ENCODE results near the gene CCDC57.

The CCDC57 gene

GRCh38 chr17:82230609-82231311 lies 18.1 kb upstream of the CCDC57 start:
- Histone ChIP-seq H3K36me3 (ENCODE audit: insufficient read depth) (no peaks in the 10 kb centered on the region), H3K27me3 (ENCODE audit: insufficient read depth, low read depth) (peaks cover 36% of the 10 kb centered on the region; the same call in 1 of the 2 replicates), H3K4me3 (IDR thresholded peaks at IDR 0.05; ENCODE audit: insufficient read depth, low read depth, low read length) (no peak overlapping the region), H3K79me2 (ENCODE audit: insufficient read depth, low read depth) (no peaks in the 10 kb centered on the region), H3K9ac (no peak overlapping the region), H2AFZ (ENCODE audit: low read depth) (peak overlapping the region; percentile 44; the same call in 1 of the 2 replicates), H3K27ac (no peak overlapping the region), H4K20me1 (ENCODE audit: insufficient read depth) (no peaks in the 10 kb centered on the region), H3K4me1 (ENCODE audit: low read depth, poor library complexity, severe bottlenecking) (peaks cover 6% of the 10 kb centered on the region), H3K4me2 (peak overlapping the region; percentile 46; the same call in 1 of the 2 replicates)
- TF ChIP-seq, protein P1, sequence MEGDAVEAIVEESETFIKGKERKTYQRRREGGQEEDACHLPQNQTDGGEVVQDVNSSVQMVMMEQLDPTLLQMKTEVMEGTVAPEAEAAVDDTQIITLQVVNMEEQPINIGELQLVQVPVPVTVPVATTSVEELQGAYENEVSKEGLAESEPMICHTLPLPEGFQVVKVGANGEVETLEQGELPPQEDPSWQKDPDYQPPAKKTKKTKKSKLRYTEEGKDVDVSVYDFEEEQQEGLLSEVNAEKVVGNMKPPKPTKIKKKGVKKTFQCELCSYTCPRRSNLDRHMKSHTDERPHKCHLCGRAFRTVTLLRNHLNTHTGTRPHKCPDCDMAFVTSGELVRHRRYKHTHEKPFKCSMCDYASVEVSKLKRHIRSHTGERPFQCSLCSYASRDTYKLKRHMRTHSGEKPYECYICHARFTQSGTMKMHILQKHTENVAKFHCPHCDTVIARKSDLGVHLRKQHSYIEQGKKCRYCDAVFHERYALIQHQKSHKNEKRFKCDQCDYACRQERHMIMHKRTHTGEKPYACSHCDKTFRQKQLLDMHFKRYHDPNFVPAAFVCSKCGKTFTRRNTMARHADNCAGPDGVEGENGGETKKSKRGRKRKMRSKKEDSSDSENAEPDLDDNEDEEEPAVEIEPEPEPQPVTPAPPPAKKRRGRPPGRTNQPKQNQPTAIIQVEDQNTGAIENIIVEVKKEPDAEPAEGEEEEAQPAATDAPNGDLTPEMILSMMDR (conservative IDR thresholded peaks at IDR 0.05; ENCODE audit: low read depth, low read length): 0 out of 2 replicates have a peak, but pooled peaks have one; percentile 28

- Histone ChIP-seq H3K4me1 (ENCODE audit: low read depth, poor library complexity, severe bottlenecking) (peaks cover 6% of the 10 kb centered on the region), H3K36me3 (ENCODE audit: insufficient read depth) (no peaks in the 10 kb centered on the region), H3K4me3 (IDR thresholded peaks at IDR 0.05; ENCODE audit: insufficient read depth, low read depth, low read length) (no peak overlapping the region), H3K79me2 (ENCODE audit: insufficient read depth, low read depth) (no peaks in the 10 kb centered on the region), H3K9ac (no peak overlapping the region), H4K20me1 (ENCODE audit: insufficient read depth) (no peaks in the 10 kb centered on the region), H2AFZ (ENCODE audit: low read depth) (no peak overlapping the region), H3K4me2 (no peak overlapping the region), H3K27me3 (ENCODE audit: insufficient read depth, low read depth) (peaks cover 35% of the 10 kb centered on the region; the same call in 1 of the 2 replicates), H3K27ac (no peak overlapping the region)
- TF ChIP-seq, protein P1 (conservative IDR thresholded peaks at IDR 0.05; ENCODE audit: low read depth, low read length): no peak
Measured at GRCh38 chr17:82229698-82230608, 17.3 kb upstream of the CCDC57 start.

DNA sequence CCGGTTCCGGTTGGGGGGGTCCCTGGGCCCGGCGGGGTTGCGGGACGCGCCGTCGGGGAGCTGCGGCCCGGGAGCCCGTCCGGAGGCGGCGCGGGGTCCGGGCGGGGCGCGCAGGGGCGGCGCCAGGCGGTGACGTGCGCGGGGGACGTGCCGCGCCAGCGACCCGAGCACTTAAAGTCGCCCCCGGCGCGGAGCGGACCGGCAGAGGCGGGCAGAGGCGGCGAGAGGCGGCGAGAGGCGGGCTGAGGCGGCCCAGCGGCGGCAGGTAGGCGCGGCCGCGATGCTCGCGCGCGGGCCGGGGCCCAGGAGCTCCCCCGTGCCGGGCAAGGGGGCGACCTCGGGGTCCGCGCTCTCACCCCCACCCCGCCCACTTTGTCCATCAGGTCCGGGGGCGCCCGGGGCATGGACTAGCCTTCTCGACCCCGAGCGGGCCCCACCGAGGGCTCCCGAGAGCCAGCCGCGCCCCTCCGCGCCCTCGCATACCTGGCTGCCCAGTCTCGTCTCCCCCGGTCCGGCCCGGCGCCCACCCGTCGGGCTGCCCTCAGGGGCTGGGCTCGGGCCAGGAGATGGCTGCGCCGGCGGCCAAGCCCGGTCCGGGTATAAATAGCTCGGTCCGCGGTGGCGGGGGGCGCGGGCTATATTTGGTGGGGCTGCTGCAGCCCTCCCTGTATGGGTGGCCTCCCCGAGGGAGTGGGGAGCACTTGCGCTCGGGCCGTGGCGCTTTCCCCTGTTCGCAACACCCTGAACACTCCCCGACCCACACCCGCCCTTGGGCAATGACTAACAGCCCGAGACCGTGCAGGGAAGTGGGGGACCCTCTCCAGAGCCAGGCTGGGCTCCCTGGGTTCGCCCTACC lies 16.4 kb upstream of the CCDC57 start, which contains the start of gene SLC16A3:
Gene SLC16A3, plus strand, starts transcription at position 201 of the 856 bp plus-strand sequence. CDS start 6,967 bp downstream, outside the sequence.
- Histone ChIP-seq H3K27ac (no peak within 1 kb of the TSS), H3K4me3 (IDR thresholded peaks at IDR 0.05; ENCODE audit: insufficient read depth, low read depth, low read length) (no peak within 1 kb of the TSS), H3K79me2 (ENCODE audit: insufficient read depth, low read depth) (no peaks in the 10 kb centered on the region), H3K9ac (no peak within 1 kb of the TSS), H4K20me1 (ENCODE audit: insufficient read depth) (no peaks in the 10 kb centered on the region), H3K27me3 (ENCODE audit: insufficient read depth, low read depth) (peaks cover 27% of the 10 kb centered on the region; the same call in 1 of the 2 replicates), H3K4me2 (no peak within 1 kb of the TSS), H2AFZ (ENCODE audit: low read depth) (no peak within 1 kb of the TSS), H3K36me3 (ENCODE audit: insufficient read depth) (no peaks in the 10 kb centered on the region), H3K4me1 (ENCODE audit: low read depth, poor library complexity, severe bottlenecking) (peaks cover 6% of the 10 kb centered on the region)
- TF ChIP-seq, protein P1 (conservative IDR thresholded peaks at IDR 0.05; ENCODE audit: low read depth, low read length): no peak
